Gastrocnemius medialis (tissue), 4 donors: Measurements from ENCODE around the gene TTC39A.

Experiments
- CTCF ChIP-seq, 5 experiments: fragments of 450-650 bp in 3 of 5; fragments of 200-600 bp in 2 of 5; sonication (generic) in 2 of 5; IDR thresholded peaks in 4 of 5; conservative IDR thresholded peaks in 1 of 5; 1 replicate in 4 of 5; 2 replicates in 1 of 5; pipeline ENCODE4 v1.5.1; 2016 to 2019; ENCODE audit warnings: antibody characterized with exemption in 5 of 5, mild to moderate bottlenecking in 3 of 5, moderate library complexity in 3 of 5
- POLR2A ChIP-seq, 2 donors: fragments of 450-650 bp; IDR thresholded peaks; one replicate each; pipeline ENCODE4 v1.6.1; 2017; ENCODE audit warnings: antibody characterized with exemption in 2 of 2, mild to moderate bottlenecking in 2 of 2, moderate library complexity in 2 of 2

GRCh38 chr1:51324251-51325010 lies 5.9 kb downstream of the TTC39A start:
- TF ChIP-seq CTCF (IDR thresholded peaks at IDR 0.05 in 4 of 5, conservative IDR thresholded peaks at IDR 0.05 in 1 of 5): no peak
- no peak for TF ChIP-seq POLR2A (IDR thresholded peaks at IDR 0.05)
